ENCODE measurements around the gene TNFRSF1A.

Gene TNFRSF1A

DNA sequence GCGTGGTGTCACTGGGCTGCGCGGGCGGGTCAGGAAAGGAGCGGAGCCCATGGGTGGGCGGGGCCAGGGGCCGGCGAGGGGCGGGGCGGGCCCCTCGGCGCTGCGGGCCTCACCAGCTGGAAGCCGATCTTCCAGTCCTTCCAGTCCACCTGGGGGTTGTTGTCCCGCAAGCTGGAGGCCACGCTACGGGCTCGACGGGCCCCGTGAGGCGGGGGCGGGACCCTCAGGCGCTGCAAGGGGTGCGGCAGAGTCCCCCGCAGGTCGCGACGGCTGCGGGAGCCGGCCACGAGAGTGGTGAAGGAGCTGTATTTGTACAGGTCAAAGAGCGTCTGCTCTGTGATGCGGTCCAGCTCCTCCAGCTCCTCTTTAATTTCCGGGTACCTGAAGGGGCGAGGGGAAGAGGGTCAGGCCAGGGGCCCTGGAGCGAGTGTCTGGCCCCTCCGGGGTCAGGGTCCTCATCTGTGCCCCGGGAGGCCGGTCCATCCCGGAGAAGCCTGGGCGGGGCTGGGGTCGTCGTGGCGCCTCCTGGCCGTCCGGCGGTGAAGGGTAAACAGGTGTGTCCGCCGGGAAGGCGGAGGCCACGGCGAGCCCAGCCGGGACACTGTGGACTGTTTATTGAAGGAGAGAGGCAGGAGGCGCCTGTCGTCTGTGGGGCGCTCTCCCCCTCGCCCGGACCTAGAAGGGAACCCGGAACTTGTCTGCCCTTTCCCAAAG is 21.6 kb upstream of the TNFRSF1A start:
- TF ChIP-seq EZH2phosphoT487 (IDR thresholded peaks at IDR 0.05; ENCODE audit: borderline replicate concordance, low read length), result no peak
- TF ChIP-seq, protein P1, sequence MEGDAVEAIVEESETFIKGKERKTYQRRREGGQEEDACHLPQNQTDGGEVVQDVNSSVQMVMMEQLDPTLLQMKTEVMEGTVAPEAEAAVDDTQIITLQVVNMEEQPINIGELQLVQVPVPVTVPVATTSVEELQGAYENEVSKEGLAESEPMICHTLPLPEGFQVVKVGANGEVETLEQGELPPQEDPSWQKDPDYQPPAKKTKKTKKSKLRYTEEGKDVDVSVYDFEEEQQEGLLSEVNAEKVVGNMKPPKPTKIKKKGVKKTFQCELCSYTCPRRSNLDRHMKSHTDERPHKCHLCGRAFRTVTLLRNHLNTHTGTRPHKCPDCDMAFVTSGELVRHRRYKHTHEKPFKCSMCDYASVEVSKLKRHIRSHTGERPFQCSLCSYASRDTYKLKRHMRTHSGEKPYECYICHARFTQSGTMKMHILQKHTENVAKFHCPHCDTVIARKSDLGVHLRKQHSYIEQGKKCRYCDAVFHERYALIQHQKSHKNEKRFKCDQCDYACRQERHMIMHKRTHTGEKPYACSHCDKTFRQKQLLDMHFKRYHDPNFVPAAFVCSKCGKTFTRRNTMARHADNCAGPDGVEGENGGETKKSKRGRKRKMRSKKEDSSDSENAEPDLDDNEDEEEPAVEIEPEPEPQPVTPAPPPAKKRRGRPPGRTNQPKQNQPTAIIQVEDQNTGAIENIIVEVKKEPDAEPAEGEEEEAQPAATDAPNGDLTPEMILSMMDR (IDR thresholded peaks at IDR 0.05; ENCODE audit: low read depth, low read length, poor library complexity, severe bottlenecking), result no peak
- Histone ChIP-seq H3K79me2 (ENCODE audit: control insufficient read depth, low read length) (no peaks in the 10 kb centered on the region), H3F3A (ENCODE audit: control insufficient read depth, insufficient read depth) (peaks cover 6% of the 10 kb centered on the region), H3K9me3 (ENCODE audit: control insufficient read depth, insufficient read depth, low read length) (no peaks in the 10 kb centered on the region), H4K20me1 (ENCODE audit: control insufficient read depth, insufficient read depth, low read depth, low read length) (no peaks in the 10 kb centered on the region), H3K4me1 (ENCODE audit: control insufficient read depth, low read length) (peaks cover 28% of the 10 kb centered on the region), H3K4me3 (ENCODE audit: low read length) (peak overlapping the region; percentile 51), H3K9me2 (replicated peaks; ENCODE audit: control insufficient read depth, low read length) (no peaks in the 10 kb centered on the region), H3K4me2 (ENCODE audit: low read length) (peak overlapping the region; percentile 64), H3K36me3 (ENCODE audit: control insufficient read depth, low read length) (no peaks in the 10 kb centered on the region), H3K27ac (ENCODE audit: low read depth, low read length) (no peak overlapping the region), H3K27me3 (ENCODE audit: control insufficient read depth, low read length) (peaks cover 8% of the 10 kb centered on the region)

DNA sequence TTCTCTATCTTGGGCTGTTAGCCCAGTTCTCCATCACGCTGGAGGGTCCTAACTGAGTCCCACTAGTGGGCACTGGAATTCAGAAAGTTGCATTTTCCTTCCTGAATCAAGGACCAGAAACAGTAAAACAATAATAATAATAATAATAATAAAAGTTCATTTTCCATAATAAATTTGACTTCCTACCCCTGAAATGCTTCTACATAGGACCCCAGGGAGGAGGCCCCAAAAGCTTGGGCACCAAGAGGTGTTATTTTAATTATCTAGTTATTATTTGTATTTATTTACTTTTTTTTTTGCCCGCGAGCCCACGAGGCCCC is 21.1 kb upstream of the TNFRSF1A start:
- Histone ChIP-seq H4K20me1 (ENCODE audit: control insufficient read depth, insufficient read depth, low read depth, low read length) (no peaks in the 10 kb centered on the region), H3K4me3 (ENCODE audit: low read length) (peak overlapping the region; percentile 51; the same call in 1 of the 2 replicates), H3K79me2 (ENCODE audit: control insufficient read depth, low read length) (no peaks in the 10 kb centered on the region), H3K9me3 (ENCODE audit: control insufficient read depth, insufficient read depth, low read length) (no peaks in the 10 kb centered on the region), H3K27me3 (ENCODE audit: control insufficient read depth, low read length) (peaks cover 10% of the 10 kb centered on the region), H3K4me2 (ENCODE audit: low read length) (peak overlapping the region; percentile 64), H3K27ac (ENCODE audit: low read depth, low read length) (no peak overlapping the region), H3F3A (ENCODE audit: control insufficient read depth, insufficient read depth) (peaks cover 6% of the 10 kb centered on the region), H3K9me2 (replicated peaks; ENCODE audit: control insufficient read depth, low read length) (no peaks in the 10 kb centered on the region), H3K36me3 (ENCODE audit: control insufficient read depth, low read length) (no peaks in the 10 kb centered on the region), H3K4me1 (ENCODE audit: control insufficient read depth, low read length) (peaks cover 23% of the 10 kb centered on the region)
- TF ChIP-seq EZH2phosphoT487 (IDR thresholded peaks at IDR 0.05; ENCODE audit: borderline replicate concordance, low read length), result no peak
- TF ChIP-seq, protein P1 (IDR thresholded peaks at IDR 0.05; ENCODE audit: low read depth, low read length, poor library complexity, severe bottlenecking), result no peak

DNA sequence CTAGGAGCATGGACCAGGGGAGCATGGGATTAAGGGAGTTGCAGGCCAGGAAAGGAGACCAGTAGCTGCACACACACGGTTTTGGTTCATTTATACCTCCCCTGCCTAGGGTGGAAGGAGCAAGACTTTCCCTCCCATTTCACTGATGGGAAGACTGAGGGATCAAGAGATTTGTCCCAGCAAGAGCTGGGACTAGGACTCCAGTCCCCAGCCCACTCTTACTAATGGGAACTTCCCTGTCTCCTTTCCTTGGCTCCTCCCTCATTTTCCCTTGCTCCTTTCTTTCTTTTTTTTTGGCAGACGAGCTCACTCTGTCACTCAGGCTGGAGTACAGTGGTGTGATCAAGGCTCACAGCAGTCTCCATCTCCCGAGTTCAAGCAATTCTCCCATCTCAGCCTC is 20.5 kb upstream of the TNFRSF1A start:
- H3K4me2 ChIP-seq (ENCODE audit: low read length), result no peak overlapping the region

More for the DNA sequence above, 20.5 kb upstream of the TNFRSF1A start:
- Histone ChIP-seq H3K79me2 (ENCODE audit: control insufficient read depth, low read length) (no peaks in the 10 kb centered on the region), H4K20me1 (ENCODE audit: control insufficient read depth, insufficient read depth, low read depth, low read length) (no peaks in the 10 kb centered on the region), H3K27me3 (ENCODE audit: control insufficient read depth, low read length) (peaks cover 10% of the 10 kb centered on the region), H3K4me1 (ENCODE audit: control insufficient read depth, low read length) (peaks cover 17% of the 10 kb centered on the region), H3K4me3 (ENCODE audit: low read length) (no peak overlapping the region), H3K36me3 (ENCODE audit: control insufficient read depth, low read length) (no peaks in the 10 kb centered on the region), H3K9me3 (ENCODE audit: control insufficient read depth, insufficient read depth, low read length) (no peaks in the 10 kb centered on the region), H3K9me2 (replicated peaks; ENCODE audit: control insufficient read depth, low read length) (no peaks in the 10 kb centered on the region), H3F3A (ENCODE audit: control insufficient read depth, insufficient read depth) (peaks cover 6% of the 10 kb centered on the region), H3K27ac (ENCODE audit: low read depth, low read length) (no peak overlapping the region)
- TF ChIP-seq EZH2phosphoT487 (IDR thresholded peaks at IDR 0.05; ENCODE audit: borderline replicate concordance, low read length), result no peak
- TF ChIP-seq, protein P1 (IDR thresholded peaks at IDR 0.05; ENCODE audit: low read depth, low read length, poor library complexity, severe bottlenecking), result no peak

Measured in DOHH2 (cell line).